AG04449 (cell line): ENCODE results near the gene FAM20A.

ENCODE experiments used
- CTCF ChIA-PET: fragments of 350-600 bp; formaldehyde crosslinking; extraction: SDS; loops from one replicate; lab custom pipeline; 2021; ENCODE audit warnings: antibody characterized with exemption; lab: Yijun Ruan, JAX
- POLR2A ChIA-PET: fragments of 400-600, 350-600 bp; formaldehyde crosslinking; extraction: SDS; loops from one replicate; lab custom pipeline; 2020; ENCODE audit warnings: antibody characterized with exemption, inconsistent platforms; lab: Yijun Ruan, JAX
- DNase-seq: peaks from one replicate; pipeline ENCODE4 v3.0.0-alpha.2; 2010; ENCODE audit warnings: low read depth, low spot score
- H3K4me3 ChIP-seq: 2 replicates; pipeline ENCODE4 v1.5.1; 2011; ENCODE audit warnings: low read depth, mild to moderate bottlenecking, control low read depth, low read length
- CTCF ChIP-seq: IDR thresholded peaks from one replicate; pipeline ENCODE4 v1.5.1; 2011; ENCODE audit warnings: mild to moderate bottlenecking, moderate library complexity, low read length, control low read depth, inconsistent platforms; ENCODE audit not compliant: insufficient read depth; ENCODE audit errors: missing control alignments

The FAM20A gene

GRCh38 chr17:68622423-68622822 is 21.3 kb upstream of the FAM20A start:
- CTCF ChIA-PET: interaction anchor here (1.8 kb wide), 1 partner anchor 9 kb away, joined by 6 read pairs; no protein-coding TSS in a partner anchor
- DNase-seq: no peak
- POLR2A ChIA-PET: no interaction called here
- no peak for TF ChIP-seq CTCF
- H3K4me3 ChIP-seq: no peak overlapping the region

GRCh38 chr17:68621065-68621464 is 19.9 kb upstream of the FAM20A start:
- TF ChIP-seq CTCF: no peak
- POLR2A ChIA-PET: no interaction called here
- no peak for DNase-seq
- no peak overlapping the region for H3K4me3 ChIP-seq
- CTCF ChIA-PET: no interaction called here

GRCh38 chr17:68616334-68616733 is 15.2 kb upstream of the FAM20A start:
- CTCF ChIA-PET: no interaction called here
- POLR2A ChIA-PET: no interaction called here

GRCh38 chr17:68614718-68615117 is 13.6 kb upstream of the FAM20A start:
- no peak for TF ChIP-seq CTCF
- H3K4me3 ChIP-seq: no peak overlapping the region
- CTCF ChIA-PET: interaction anchor here (1.0 to 1.3 kb wide), 2 partner anchors 143 to 145 kb away, joined by 5 read pairs; no protein-coding TSS in a partner anchor
- no peak for DNase-seq
- POLR2A ChIA-PET: no interaction called here

More at GRCh38 chr17:68616334-68616733, 15.2 kb upstream of the FAM20A start:
- H3K4me3 ChIP-seq: no peak overlapping the region
- no peak for TF ChIP-seq CTCF
- no peak for DNase-seq

GRCh38 chr17:68613739-68614298 is 12.7 kb upstream of the FAM20A start:
- TF ChIP-seq CTCF: peak; percentile 33
- ChIA-PET CTCF (interaction anchor here (0.7 to 1.3 kb wide), 5 partner anchors 9 to 145 kb away, joined by 3 to 6 read pairs (median 5); no protein-coding TSS in a partner anchor), POLR2A (no interaction called here)
- H3K4me3 ChIP-seq: no peak overlapping the region
- no peak for DNase-seq

GRCh38 chr17:68612923-68613292 is 11.7 kb upstream of the FAM20A start:
- no peak for TF ChIP-seq CTCF
- H3K4me3 ChIP-seq: no peak overlapping the region
- ChIA-PET CTCF (interaction anchor here (1.2 kb wide), 2 partner anchors 10 to 19 kb away, joined by 3 to 6 read pairs; no protein-coding TSS in a partner anchor), POLR2A (no interaction called here)
- DNase-seq: no peak
